Occipital lobe (tissue), 2 donors: ENCODE results near the gene CREB5. TPM values are rescaled to one million over a fixed set of nuclear protein-coding genes. Genes with fewer than 3 reads are reported as not detected.

Experiments
- DNase-seq: peaks from one replicate; lab custom pipeline; 2025; lab: John Stamatoyannopoulos, UW
- total RNA-seq: library from RNA; depleted of rRNA; stranded (reverse); fragments of >200 nt; gene quantifications from one replicate; pipeline ENCODE4 v1.2.3, GENCODE V29; 2014

Gene CREB5
- total RNA-seq, 1 donor from 2014 or later = 8.0 TPM

DNA sequence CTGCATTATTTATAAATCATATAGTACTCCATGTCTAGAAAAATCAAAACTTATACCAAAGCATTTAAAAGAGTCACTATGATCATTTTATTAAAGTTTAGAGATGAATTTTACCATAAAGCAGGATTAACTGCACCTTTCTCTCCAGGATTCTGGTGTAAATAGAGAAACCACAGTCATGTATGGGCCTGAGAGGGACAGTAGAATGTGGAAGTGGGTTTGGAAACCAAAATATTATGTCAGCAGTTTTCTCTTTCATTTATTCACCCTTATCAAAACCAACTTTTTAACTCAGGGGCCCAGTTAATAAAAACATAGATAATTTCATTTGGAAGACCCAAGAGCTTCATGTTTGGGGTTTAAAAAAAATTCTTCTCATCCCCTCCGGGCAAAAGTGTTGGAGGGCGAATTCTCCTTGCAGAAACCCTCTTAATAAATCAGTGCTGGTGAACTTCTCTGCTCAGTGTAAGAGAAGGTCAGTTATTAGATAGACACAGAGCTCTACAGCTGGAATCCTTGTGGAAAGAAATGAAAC lies 266.2 kb downstream of the CREB5 start:
- DNase-seq = no peak

DNA sequence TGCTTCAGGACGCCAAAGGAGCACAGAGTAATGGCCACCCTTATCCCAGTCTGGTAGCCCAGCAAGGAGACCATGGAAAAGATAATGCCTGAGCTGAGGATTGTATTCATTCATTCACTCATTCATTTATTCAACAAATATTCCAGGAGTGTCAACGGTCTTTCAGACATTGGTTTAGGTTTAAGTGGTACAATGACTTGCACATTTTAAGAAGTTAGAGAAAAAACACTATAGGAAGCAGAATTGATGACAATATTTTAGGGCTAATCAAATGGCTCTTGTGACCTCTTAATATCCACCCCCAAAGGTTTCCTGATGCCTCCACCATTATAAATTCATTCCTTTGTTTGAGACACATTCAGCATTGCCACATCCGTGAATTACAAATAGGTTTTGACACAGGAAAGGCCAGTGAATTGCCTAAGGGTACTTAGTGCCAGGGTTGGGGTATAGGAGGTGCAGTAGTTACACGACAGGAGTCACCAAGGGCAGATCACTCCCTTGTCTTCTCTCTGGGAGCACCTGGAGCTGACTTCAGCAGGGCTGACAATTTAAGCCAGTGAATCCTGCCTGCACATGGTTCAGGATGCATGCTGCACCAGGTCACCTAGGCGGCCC lies 269.5 kb downstream of the CREB5 start:
- DNase-seq = no peak

DNA sequence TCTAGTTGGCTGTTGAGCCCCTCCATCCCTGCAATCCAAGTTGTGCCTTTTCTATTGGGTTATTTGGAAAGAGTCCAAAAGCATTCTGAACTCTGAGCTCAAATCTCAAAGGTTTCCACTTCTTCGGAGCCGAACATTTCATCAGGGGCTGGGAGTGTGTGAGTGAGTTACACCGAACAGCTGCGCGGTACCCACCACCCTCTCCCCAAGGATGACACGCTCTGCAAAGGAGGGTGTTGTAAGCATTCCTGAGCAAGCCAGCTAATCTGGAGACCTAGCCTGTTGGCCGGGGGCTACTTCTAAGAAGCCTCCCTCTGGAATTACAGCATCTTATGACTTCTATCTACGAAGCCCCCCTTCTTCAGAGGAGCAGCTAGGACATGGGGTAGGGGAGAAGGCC lies 270.5 kb downstream of the CREB5 start:
- no peak for DNase-seq

DNA sequence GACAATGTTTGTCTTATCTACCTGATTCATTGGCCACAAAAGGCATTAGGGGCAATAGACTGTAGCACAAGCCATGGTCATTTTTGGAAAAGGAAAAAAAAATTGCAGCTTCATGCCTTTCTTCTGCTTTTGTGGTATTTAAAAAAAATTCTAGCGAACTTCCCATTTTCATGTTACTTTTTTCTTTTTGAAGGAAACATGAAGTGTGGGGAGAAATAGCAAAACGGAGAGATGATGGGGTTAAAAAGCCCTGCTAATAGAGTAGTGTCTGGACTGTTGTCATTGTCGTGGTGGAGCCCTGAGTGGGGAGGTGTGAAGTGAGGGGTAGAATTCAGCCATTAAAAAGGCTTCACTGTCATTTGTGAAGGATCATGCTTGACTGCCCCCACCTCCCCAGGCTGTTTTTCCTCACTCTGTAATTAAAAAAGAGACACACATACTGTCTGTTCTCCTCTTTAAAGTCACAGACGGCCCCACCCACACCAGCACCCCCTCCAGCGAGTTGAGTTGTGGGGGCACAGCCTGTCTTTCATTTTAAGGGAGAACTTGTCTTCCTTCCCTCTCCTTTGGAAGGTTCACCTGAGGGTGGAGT lies 272.4 kb downstream of the CREB5 start:
- no peak for DNase-seq

DNA sequence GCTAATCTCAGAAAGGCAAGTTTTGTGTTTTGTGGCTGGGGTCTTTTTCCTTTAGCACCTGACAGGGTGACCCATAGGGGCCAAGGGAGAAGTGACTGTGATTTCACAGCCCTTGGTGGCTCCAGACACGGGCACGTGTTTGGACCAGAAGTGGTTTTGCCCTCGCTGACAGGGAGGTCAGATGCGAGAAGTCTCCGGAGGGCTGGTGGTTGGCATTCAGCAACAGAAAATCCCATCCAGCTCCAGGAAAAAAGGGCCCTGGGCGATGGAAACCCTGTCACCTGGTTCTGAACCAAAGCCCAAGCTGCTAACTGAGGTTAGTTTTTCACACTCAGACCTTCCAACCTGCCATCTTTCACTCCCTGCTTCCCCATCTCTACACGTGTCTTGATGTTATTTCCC lies 272.9 kb downstream of the CREB5 start:
- DNase-seq = no peak

DNA sequence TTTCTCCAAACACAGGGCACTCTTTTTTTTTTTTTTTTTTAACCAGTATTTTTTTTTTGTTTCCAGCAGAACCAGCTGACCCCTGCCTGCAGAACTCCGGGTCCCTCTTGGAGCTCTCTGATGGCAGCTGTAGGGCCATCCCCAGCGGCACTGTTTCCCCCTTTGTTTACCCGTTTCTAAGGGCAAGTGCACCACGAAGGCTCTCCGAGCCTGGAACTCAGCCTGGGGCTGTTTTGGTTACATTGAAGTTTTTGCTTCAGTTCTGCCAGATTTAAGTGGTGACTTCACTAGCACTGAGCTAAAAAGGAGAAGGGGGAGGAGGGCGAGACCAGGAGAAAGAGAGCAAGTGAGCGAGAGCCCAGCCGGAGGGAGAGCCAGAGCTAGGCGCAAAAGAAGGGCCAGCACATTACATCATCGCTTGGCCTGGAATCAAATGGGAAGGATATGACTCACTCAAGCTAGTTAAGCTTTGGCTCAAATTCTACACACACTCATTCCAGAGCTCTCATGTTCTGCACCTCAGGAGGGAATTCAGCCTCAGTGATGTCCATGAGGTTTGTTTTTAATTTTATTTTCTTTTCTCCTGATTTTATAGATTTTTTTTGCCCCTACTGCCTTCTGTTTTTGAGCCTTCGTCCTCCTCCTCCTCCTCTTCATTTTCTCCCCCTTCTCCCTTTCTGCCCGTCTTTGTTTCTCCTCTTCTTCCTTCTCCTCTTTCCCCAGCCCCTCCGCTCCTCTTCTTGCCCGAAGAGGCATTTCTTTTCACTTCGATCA lies 273.5 kb downstream of the CREB5 start:
- peak; percentile 93 for DNase-seq

DNA sequence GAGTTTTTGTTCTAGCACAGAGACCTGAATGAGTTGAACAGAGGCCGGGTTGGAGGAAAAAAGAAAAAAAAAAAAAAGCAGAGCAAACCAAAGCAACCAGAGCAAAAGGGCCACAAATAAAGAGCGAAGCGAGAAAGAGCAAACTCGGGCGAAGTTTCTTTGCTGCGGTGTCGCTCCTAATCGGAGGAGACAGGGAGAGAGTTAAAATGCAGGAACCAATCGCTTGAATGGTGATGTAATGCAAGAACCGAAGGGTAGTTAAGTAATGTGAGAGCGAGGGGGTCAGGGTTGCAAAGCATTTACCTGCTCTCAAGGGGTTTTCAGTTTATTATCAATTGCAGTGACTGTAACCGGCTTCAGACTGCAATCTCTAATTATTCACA lies 274.1 kb downstream of the CREB5 start:
- DNase-seq = no peak

DNA sequence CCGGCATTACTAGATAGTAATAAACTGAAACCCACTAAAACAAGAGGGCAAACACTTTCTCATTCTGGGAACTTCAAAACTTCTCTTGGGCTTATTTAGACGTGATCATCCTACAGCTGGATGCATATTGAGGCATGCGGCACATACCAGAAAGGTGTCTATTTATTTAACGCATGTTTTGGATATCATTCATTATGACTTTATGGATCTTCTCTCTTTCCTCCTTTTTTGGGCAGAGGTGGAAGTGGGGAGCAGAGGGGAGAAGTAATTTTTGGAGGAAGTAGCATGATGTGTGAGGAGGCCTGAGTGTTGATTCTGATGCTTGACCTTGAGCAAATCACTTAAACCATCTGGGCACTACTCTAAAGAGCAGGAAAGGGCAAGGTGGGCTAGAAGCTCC lies 275.2 kb downstream of the CREB5 start:
- no peak for DNase-seq

DNA sequence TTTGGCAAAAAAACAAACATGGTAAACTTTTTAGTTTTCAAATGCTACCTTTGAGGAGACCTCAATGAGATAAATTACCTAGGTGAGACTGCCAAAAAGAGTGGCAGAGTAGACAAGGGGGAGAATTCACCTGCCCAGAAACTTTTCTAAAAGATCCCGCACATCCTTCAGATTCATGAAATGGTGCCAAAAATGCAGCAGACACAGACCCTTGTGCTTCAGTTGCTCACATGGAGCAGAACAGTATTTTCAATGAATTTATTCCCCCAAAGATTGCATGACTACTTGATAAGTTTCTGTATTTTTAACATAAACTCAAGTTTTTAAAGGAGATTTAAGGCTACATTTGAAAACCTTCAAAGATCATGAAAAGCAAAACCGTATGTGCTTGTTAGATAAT lies 275.9 kb downstream of the CREB5 start:
- DNase-seq = no peak

DNA sequence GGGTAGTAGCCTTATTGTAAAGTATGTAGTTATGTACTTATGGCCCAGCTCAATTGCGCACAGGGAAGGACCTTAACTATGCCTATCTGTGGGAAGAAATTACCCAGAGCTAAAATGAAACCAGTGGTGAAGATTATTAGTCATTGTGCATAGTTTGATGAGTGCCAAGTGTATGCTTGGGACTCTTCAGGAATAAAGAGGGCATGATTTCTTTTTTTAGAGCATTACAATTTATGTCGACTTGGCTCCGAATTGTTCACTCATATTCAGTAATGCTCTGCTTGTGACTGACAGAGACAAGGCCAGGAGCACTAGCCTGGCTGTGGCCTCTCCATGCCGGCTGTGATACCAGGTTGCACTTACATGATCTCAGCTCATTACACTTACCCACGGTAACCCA lies 276.3 kb downstream of the CREB5 start:
- no peak for DNase-seq

DNA sequence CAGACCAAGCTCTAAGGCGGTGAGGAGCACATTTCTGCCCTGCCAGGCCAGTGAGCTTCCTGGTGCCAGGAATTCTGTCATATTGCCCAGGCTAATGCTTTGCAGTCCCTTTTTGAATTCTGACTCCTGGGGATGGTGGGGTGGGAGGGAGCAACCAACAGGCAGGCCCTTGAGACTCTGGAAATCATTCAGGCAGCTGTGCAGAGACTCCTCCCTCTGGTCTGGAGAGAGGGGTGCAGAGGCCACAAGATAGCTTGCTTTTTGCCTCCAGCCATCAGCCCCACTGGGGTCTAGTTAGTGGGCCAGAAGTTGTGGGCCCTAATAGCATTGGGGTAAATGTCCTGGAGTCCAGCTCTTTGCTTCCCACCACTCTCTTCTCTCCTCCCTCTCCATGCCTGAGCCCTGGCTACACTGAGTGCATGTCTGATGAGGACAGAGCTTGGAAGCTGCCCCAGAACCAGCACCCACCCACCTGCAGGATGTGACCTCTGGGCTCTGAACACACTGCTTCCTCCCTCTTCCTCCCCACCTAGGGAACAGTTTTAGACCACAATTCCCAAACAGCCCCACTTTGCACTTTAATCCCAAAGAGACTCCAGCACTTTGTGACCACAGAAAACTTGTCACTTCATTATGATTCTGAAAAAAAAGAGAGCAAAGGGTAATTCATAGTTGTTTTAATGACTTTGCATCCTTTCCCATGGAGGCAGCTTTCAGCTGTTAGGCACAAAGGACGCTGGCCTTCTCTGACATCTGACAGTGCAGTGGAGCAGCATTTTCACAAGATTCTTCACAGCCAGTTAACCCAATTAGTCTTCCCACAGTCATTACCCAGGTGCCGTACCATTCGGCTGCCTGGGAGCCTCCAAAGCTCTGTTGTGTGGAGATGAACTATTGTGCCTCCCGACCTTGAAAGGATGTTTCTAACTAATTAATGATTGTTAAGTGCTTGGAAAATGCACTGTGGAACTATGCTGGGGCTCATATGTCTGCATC lies 283.3 kb downstream of the CREB5 start:
- no peak for DNase-seq

DNA sequence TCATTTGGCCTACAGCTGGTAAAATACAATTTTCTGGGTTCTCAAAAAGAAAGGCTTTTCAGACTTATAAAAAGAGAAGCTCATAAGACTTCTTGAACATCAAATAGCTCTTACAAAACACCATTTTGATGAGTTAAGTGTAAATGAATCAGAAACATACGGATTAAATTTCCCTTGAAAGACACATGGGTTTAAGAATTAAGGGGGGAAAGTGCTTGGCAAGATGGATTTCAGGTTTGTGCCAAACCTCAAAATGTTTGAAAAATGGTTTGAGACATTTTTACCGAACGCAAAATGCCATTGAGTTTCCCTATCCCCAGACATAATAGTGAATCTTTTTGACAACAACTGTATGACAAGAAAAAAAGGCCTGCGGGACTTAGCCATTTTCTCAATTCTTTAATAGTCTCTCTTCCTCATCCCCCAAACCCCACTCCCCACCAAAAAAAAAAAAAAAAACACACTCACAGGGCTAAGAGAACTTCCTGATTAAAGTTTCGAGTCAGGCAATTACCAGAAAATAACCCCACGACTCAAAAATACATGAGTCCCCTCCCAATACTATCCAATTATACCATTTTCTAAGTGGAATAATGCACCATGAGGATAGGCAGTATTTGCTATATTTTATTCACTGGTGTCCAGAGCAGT lies 285.7 kb downstream of the CREB5 start:
- DNase-seq = no peak

DNA sequence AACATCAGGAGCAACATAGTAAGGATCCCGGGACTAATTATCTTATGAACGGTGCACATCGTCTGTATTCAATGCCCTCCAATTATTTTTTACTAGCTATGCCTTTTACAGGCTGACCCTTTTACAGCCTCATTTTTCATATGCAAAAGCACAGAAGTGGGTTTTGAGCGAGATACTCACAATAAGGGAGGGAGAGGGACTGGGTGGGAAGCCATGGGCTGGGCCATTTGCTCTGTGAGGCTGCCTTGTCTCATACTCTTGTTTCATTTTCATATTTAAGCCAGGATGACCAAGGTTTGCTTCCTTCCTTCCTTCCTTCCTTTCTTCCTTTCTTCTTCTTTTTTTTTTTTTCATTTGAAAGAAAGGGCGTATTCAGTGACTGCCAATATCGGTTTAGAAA lies 286.5 kb downstream of the CREB5 start:
- DNase-seq = no peak

DNA sequence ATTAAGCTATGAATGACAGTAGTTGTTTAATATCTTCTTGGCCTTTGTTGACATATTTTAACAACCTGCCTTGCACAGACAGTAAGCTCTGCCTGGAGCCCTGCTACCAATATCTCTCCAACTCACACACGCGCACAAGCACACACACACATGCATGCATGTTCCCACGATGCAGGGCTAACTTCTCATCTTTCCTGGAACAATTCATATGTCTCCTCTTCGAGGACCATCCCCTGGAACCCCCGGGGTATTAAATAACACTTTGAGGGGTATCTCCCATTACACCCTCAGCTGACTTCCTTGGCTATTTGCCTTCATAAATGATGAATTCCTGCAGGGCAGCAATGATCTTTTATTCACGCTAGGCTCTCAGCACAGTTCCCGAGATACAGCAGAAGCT lies 287.8 kb downstream of the CREB5 start:
- no peak for DNase-seq

DNA sequence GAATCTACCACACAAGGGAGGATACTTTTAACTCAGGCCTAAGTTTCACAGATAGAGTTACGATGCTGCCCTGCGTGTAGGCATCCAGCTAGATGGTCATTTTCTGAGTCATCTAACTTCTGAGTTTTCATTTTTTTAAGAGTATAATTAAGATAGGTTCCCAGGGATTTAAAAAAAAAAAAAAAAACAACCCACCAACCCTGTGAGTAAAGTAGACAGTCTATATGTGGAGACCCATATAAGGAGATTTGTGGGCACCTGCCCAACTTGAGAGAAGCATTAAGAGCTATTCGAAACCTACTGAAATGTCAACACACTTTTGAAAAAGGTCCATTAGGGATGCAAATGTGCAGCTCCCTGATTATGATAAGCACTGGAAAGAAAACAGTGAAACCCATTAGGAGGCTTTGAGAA lies 288.5 kb downstream of the CREB5 start:
- DNase-seq = no peak

DNA sequence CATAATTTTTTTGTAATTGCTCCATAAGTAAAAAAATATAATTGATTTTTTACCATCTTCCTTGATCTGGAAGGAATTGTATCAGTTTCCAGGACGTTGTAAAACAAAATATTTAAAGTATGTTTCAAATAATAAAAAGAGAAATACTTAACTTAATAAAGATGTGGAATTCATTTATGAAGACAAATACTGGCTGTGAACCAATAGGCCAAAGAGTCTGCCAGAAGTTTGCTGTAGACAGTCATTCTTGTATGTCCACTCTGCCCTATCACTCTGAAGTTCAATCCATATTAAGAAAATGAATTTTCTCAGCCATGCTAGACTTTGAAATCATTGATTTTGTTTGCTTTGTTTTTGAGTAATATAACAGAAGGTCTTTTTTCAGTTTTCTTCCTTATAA lies 289.4 kb downstream of the CREB5 start:
- DNase-seq = no peak

DNA sequence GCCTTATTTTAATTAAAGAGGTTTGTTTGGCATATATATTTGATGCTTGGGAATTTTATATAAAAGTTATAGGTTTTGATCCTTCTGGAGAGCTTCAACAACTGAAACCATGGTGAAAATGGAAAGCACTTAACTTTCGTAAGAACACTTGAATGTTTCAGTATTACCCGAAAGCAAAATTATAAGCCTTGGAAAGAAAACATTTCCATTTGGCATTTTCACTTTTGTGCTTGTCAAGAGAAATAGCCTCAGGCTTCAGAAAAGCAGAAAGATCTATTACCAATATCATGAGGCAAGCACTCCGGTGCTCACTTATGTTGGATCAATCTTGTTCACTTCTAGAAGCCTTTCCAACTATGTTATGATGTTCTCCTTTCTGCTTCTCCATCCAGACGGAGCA lies 289.9 kb downstream of the CREB5 start:
- DNase-seq = no peak

DNA sequence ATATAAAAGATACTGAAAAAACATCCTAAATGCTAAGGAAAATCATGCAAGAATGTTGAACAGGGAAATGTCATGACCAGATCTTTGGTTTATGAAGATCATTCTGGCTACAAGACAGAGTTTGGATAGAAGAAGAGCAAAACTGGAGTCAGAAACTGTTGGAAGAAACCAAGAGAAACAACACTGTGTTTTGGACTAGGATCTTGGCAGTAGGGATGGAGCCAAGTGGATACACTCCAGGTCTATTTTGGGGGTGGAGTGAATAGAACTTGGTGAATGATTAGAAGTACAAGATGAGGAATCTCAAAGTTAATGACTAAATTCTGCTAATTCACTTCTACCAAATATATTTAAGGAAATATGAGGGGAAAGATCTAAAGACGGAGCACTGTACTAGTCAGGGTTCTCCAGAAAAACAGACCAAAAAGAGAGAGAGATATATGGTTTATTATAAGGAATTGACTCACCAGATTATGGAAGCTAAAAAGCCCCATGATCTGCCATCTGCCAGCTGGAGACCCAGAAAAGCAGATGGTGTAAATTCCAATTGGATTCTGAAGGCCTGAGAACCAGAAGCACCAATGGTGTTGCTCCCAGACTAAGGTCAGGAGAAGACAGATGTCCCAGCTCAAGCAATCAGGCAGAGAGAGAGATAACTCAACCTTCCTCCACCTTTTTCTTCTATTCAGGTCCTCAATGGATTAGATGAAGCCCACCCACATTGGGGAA lies 290.9 kb downstream of the CREB5 start:
- DNase-seq = no peak

DNA sequence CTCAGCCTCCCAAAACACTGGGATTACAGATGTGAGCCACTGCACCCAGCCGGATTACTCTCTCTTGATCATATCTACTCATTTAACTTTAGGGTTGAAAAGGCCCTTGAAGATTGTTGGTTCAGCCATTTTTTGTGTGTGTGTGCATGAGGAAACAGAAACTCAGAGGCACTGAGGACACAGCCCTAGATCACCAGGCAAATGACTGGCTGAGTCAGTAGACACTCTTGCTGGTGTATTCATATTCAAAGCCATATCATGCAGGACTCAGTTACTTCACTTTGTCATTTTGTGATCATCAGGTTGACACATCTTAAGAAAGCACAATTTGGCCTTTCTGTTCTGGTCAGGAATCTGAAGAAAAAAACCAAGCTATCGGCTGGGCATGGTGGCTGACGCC lies 292.4 kb downstream of the CREB5 start:
- no peak for DNase-seq

DNA sequence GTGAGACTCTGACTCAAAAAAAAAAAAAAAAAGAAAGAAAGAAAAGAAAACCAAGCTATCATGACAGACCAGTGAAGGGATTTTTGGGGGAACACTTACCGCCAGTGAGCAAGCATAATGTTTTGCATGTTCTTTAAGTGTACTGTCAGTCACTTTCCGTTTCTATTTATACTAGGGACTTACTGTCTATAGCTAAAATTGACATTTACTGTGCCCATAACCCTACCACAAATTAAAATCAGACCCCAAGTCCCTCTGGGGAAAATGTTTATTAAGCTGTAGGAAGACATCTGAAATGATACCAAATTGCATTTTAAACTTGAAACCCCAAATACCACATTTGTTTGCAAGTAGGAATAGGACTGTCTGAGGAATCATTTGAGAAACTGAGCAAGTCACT lies 293.0 kb downstream of the CREB5 start:
- no peak for DNase-seq
